Stromal cell of bone marrow (primary cell): ENCODE measurements around the gene DPM1.

Experiments used
- DNase-seq: peaks from one replicate; pipeline ENCODE4 v3.0.0-alpha.2; 2012; ENCODE audit warnings: low read depth

DPM1 gene

DNA sequence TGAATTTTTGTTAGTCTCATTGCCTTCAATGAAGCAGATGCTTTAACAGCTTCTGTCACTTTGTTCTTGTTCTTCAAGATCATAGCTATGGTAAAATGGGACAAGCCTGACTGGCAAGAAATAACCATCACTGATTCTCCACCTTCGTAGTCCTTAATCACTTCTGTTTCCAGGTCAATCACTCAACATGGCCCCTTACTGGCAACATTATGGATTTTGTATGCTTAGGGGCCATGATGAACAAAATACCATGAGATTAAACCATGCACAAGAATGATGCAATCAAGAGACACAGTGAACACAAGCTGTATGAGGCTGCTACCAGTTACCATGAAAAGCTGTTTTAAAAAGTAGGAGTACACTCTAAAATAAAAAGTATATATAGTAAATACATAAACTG, 59.9 kb downstream of the DPM1 start:
- DNase-seq: no peak

DNA sequence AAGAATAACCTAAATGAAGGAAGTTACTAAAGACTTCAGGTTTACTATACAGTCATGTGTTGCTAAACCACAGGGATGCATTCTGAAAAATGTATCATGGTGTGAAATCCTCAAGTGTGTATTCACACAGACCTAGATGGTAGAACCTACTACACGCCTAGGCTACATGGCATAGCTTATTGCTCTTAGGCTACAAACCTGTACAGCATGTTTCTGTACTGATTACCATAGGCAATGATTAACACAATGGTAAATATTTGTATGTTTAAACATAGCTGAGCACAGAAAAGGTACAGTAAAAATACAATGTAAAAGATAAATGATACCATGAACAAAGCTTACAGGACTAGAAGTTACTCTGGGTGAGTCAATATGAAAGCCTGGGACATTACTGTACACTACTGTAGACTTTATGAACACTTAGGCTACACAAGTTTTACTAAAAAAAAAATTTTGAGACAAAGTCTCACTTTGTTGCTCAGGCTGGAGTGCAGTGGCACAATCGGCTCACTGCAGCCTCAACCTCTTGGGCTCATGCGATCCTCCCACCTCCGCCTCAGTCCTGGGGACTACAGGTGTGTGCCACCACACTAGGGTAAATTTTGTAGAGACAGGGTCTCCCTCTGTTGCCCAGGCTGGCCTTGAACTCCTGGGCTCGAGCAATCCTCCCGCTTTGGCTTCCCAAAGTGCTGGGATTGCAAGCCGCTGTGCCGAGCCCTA, 63.1 kb downstream of the DPM1 start:
- DNase-seq: no peak

- no peak for DNase-seq
These were observed 64.7 kb downstream of the DPM1 start for GRCh38 chr20:50893620-50894019.

GRCh38 chr20:50892394-50892793, 65.9 kb downstream of the DPM1 start:
- DNase-seq: no peak

DNA sequence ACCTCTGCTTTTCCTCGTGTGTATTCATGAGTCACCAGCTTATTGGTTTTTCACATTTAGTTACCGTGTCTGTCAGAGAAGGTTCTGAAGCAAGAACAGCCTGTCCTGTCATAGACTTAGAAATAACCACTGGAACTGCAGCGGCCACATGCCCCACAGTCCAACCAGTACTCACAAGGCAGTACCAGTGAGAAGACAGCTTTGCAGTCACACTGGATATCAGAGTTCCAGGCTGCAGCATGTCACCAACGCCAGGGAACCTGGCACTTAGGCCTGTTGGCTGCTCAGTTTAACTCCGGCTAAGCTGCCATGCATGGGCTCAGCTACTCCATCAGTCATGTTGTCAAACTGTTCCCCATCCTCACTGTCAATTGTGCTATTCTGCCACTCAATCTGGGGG, 67.2 kb downstream of the DPM1 start:
- DNase-seq: no peak

DNA sequence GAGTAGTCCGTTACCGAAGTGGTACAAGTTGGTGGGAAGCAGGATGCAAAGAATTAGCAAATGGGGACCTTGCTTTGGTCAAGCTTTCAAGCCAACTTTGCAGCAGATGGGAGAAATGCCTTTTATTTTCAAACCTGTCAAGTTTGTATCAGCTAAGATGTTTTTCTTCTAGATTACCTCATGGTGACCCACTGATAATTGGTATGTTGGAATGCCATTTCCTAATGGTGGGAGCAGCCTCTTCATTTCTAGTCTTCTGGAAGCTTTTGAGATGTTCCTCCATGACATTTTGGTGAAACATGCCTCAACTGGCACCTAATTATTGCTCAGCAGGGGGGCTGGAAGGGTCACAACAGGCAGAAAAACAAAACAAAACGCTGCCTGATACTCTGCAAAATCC, 70.8 kb downstream of the DPM1 start:
- no peak for DNase-seq

- no peak for DNase-seq
These were observed 72.0 kb downstream of the DPM1 start for GRCh38 chr20:50886184-50886790.

DNA sequence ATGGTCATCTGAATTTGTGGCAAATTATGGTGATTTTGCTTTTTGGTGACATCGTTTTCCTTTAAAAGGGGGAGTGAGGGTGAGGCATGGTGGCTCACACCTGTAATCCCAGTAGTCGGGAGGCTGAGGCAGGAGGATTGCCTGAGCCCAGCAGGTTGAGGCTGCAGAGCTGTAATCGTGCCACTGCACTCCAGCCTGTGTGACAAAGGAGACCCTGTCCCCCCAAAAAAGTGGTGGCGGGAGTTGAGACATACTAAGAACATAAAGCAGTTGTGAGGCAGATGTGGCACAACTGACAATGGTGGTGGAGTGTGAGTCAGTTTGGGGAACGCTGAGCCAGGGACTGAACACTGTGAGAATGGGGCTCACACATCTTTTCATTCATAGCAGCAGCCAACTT, 72.6 kb downstream of the DPM1 start:
- no peak for DNase-seq

DNA sequence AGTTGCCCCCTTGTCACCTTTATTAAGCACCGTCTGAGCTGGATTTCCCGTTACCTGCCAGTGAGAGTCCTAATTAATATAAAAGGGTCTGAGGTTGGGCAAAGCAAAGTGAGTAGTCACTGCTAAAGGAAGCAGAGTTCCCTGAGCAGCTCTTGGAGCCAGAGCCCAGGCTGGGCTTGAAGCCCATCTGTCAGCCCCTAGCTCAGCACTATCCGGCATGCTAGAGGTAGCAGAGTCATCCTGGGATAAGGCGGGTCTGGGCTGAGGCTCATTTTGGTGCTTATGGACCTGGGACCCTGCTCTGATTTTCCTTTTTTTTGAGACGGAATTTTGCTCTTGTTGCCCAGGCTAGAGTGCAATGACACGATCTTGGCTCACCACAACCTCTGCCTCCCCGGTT, 73.3 kb downstream of the DPM1 start:
- no peak for DNase-seq
